Activated effector memory CD4-positive, alpha-beta T cell treated with Interleukin-2 at 50 U/mL for 16 hours (primary cell): ENCODE data around the gene FGA.
"Not testable (repeated sequence)": the region's sequence is repeated elsewhere in the genome, so short reads cannot be mapped to it uniquely, and the experiment has no call there.

Experiments
- DNase-seq: peaks from one replicate; pipeline ENCODE4 v3.0.0-alpha.2; 2020

FGA gene

GRCh38 chr4:154606728-154607723 lies 16.5 kb upstream of the FGA start:
- no peak for DNase-seq

- DNase-seq, result no peak
Observed at GRCh38 chr4:154604696-154605200, 14.2 kb upstream of the FGA start.

- DNase-seq, result no peak
Observed at GRCh38 chr4:154603033-154603943, 12.7 kb upstream of the FGA start.

GRCh38 chr4:154602404-154603020 lies 12.0 kb upstream of the FGA start:
- no peak for DNase-seq

GRCh38 chr4:154597798-154598774 lies 7.5 kb upstream of the FGA start:
- no peak for DNase-seq

- DNase-seq, result not testable (repeated sequence)
Observed at GRCh38 chr4:154597281-154597680, 6.7 kb upstream of the FGA start.

GRCh38 chr4:154595807-154596206 lies 5.3 kb upstream of the FGA start:
- DNase-seq, result no peak

- DNase-seq, result not testable (repeated sequence)
Observed at GRCh38 chr4:154594343-154594742, 3.8 kb upstream of the FGA start.

- DNase-seq, result no peak
Observed at GRCh38 chr4:154593868-154594267, 3.3 kb upstream of the FGA start.

- DNase-seq, result no peak
Observed at GRCh38 chr4:154591890-154592289, 1.3 kb upstream of the FGA start.

- no peak for DNase-seq
Observed at GRCh38 chr4:154589296-154590197, 995 bp downstream of the FGA start.

GRCh38 chr4:154588198-154588597 lies 2.3 kb downstream of the FGA start:
- no peak for DNase-seq

GRCh38 chr4:154586296-154587033 lies 4.1 kb downstream of the FGA start:
- DNase-seq, result no peak

GRCh38 chr4:154585369-154586018 lies 5.0 kb downstream of the FGA start:
- DNase-seq, result no peak

- DNase-seq, result no peak
Observed at GRCh38 chr4:154584259-154584658, 6.3 kb downstream of the FGA start.

- DNase-seq, result no peak
Observed at GRCh38 chr4:154583677-154584076, 6.9 kb downstream of the FGA start.

- no peak for DNase-seq
Observed at GRCh38 chr4:154583230-154583629, 7.3 kb downstream of the FGA start.

GRCh38 chr4:154582723-154583122 lies 7.8 kb downstream of the FGA start:
- no peak for DNase-seq

GRCh38 chr4:154579927-154580326 lies 10.6 kb downstream of the FGA start:
- no peak for DNase-seq
